GM10266 (cell line): ENCODE data around the gene MYBPHL.

Experiments used
- DNase-seq: peaks from one replicate; pipeline ENCODE4 v3.0.0; 2012; ENCODE audit errors: extremely low spot score
- CTCF ChIP-seq: IDR thresholded peaks from 2 replicates; pipeline ENCODE4 v1.5.1; 2012; ENCODE audit warnings: mild to moderate bottlenecking, low read depth; ENCODE audit not compliant: control insufficient read depth, insufficient read depth; ENCODE audit errors: missing control alignments

Gene MYBPHL

DNA sequence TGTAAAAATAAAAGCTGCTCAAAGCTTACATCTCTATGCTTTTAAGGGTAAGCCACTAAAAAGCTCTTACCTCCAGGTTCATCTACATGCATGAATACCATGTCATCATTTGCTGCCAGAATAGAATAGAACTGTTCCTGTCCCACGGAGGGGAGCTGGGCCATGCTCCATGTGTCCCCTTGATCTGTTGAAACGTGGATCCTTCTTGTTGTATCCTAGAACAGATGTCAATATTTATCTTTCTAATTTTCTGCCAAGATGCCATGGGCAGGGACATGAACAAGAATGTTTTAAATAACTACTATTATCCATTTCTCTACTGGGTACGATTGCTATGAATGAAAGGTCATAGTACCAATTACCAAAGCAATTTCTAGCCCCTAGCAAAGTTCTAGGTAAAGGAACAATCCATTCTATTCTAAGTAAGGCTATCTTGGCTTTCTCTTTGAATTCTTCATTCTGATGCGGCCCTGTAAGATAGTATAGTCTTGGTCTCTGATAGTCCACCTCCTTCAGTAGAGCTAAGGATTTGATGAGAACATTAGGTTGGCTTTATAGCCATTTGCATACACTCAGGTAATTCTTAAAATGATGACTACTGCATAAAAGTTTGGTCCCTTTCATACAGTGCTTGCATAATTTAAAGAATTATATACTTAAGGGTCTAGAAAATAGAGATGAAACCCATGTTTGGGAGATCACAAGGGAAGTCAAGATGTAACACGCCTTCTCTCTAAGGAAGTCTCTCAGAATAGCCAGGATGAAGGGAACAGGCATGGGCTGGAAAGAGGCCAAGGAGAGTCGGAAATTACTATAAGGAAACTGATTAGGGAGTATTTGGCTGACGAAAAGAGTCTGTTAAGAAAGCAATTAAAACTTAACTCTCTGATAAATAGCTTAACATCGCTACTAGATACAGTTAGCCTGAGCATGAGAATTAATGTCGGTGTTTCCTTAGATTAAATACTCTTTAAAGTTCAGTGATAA is 35.4 kb upstream of the MYBPHL start:
- DNase-seq, result no peak
- no peak for TF ChIP-seq CTCF

GRCh38 chr1:109338608-109339007 is 31.8 kb upstream of the MYBPHL start:
- DNase-seq, result no peak
- TF ChIP-seq CTCF, result no peak

DNA sequence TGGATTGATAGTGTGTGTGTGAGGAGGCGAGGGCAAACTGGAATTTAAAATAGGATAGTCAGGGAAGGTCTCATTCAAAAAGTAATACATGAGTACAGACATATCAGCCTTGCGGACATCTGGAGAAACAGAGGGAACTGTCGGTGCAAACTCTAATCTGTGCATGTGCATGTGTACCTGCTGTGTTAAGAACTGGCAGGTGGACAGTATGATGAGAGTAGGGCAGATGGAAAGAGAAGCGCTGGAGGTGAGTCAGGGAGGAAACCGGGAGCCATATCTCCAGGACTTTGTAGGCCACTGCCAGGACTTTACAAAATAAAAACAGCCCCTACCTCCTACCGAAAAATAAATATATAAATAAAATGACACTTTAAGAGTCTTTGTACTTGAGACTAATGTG is 31.3 kb upstream of the MYBPHL start:
- TF ChIP-seq CTCF, result no peak
- DNase-seq, result no peak

GRCh38 chr1:109335091-109335490 is 28.3 kb upstream of the MYBPHL start:
- no peak for TF ChIP-seq CTCF
- DNase-seq, result no peak

- DNase-seq, result no peak
- TF ChIP-seq CTCF, result no peak
Observed at GRCh38 chr1:109331113-109331512, 24.3 kb upstream of the MYBPHL start.

GRCh38 chr1:109327285-109327684 is 20.5 kb upstream of the MYBPHL start:
- no peak for DNase-seq
- TF ChIP-seq CTCF, result no peak

- TF ChIP-seq CTCF, result no peak
- no peak for DNase-seq
Observed at GRCh38 chr1:109322974-109323373, 16.2 kb upstream of the MYBPHL start.
